Measurements from ENCODE around the gene SLAIN1. TPM values are rescaled to one million over a fixed set of nuclear protein-coding genes. Genes with fewer than 3 reads are reported as not detected.

The SLAIN1 gene
- total RNA-seq, 1 experiment from 2014 or later = 2.4 TPM

- Histone ChIP-seq H3K27ac (no peak overlapping the region), H3K27me3 (ENCODE audit: insufficient read depth, low read depth) (no peaks in the 10 kb centered on the region), H3K79me2 (ENCODE audit: low read depth) (no peaks in the 10 kb centered on the region), H3K9me3 (ENCODE audit: insufficient read depth, low read depth) (no peaks in the 10 kb centered on the region), H3K36me3 (ENCODE audit: low read depth) (0 out of 2 replicates have a peak, but pooled peaks cover 3% of the 10 kb centered on the region), H3K4me2 (no peak overlapping the region), H2AFZ (no peak overlapping the region), H3K4me1 (replicated peaks; ENCODE audit: insufficient read depth) (no peaks in the 10 kb centered on the region), H3K9me2 (ENCODE audit: insufficient read depth) (no peaks in the 10 kb centered on the region), H3F3A (ENCODE audit: insufficient read depth, low read depth) (no peaks in the 10 kb centered on the region), H4K20me1 (ENCODE audit: insufficient read depth) (no peaks in the 10 kb centered on the region), H3K4me3 (no peak overlapping the region)
- no peak for DNase-seq
- intact Hi-C loops (cut with micrococcal nuclease; ENCODE audit: unreplicated experiment) = no loop called here
- TF ChIP-seq EZH2 (IDR thresholded peaks at IDR 0.05; ENCODE audit: low read depth) = no peak
- TF ChIP-seq CTCF (conservative IDR thresholded peaks at IDR 0.05) = no peak
- ChIA-PET CTCF (no interaction called here), POLR2A (ENCODE audit: unreplicated experiment) (no interaction called here)
- BruUV-seq (replicated peaks) = no TSS peak
These were observed 20.0 kb downstream of the SLAIN1 start for GRCh38 chr13:77717508-77717907.

- DNase-seq = no peak
- Histone ChIP-seq H3K4me1 (replicated peaks; ENCODE audit: insufficient read depth) (no peaks in the 10 kb centered on the region), H3K79me2 (ENCODE audit: low read depth) (no peaks in the 10 kb centered on the region), H3K4me2 (no peak overlapping the region), H3K9me2 (ENCODE audit: insufficient read depth) (no peaks in the 10 kb centered on the region), H3K27me3 (ENCODE audit: insufficient read depth, low read depth) (no peaks in the 10 kb centered on the region), H3K4me3 (no peak overlapping the region), H3K27ac (no peak overlapping the region), H3F3A (ENCODE audit: insufficient read depth, low read depth) (no peaks in the 10 kb centered on the region), H3K36me3 (ENCODE audit: low read depth) (0 out of 2 replicates have a peak, but pooled peaks cover 3% of the 10 kb centered on the region), H2AFZ (no peak overlapping the region), H4K20me1 (ENCODE audit: insufficient read depth) (no peaks in the 10 kb centered on the region), H3K9me3 (ENCODE audit: insufficient read depth, low read depth) (no peaks in the 10 kb centered on the region)
- POLR2A ChIA-PET (ENCODE audit: unreplicated experiment) = no interaction called here
- intact Hi-C loops (cut with micrococcal nuclease; ENCODE audit: unreplicated experiment) = no loop called here
- CTCF ChIA-PET = no interaction called here
- BruUV-seq (replicated peaks) = no TSS peak
- TF ChIP-seq CTCF (conservative IDR thresholded peaks at IDR 0.05) (no peak), EZH2 (IDR thresholded peaks at IDR 0.05; ENCODE audit: low read depth) (no peak)
These were observed 21.6 kb downstream of the SLAIN1 start for GRCh38 chr13:77719128-77719527.

GRCh38 chr13:77720988-77721387 is 23.5 kb downstream of the SLAIN1 start:
- intact Hi-C loops (cut with micrococcal nuclease; ENCODE audit: unreplicated experiment) = no loop called here
- Histone ChIP-seq H3K27ac (no peak overlapping the region), H3K9me3 (ENCODE audit: insufficient read depth, low read depth) (no peaks in the 10 kb centered on the region), H3K27me3 (ENCODE audit: insufficient read depth, low read depth) (no peaks in the 10 kb centered on the region), H3K4me1 (replicated peaks; ENCODE audit: insufficient read depth) (no peaks in the 10 kb centered on the region), H3K4me2 (no peak overlapping the region), H2AFZ (no peak overlapping the region), H3K36me3 (ENCODE audit: low read depth) (0 out of 2 replicates have a peak, but pooled peaks cover 3% of the 10 kb centered on the region), H3K4me3 (no peak overlapping the region), H4K20me1 (ENCODE audit: insufficient read depth) (no peaks in the 10 kb centered on the region), H3K9me2 (ENCODE audit: insufficient read depth) (no peaks in the 10 kb centered on the region), H3F3A (ENCODE audit: insufficient read depth, low read depth) (no peaks in the 10 kb centered on the region), H3K79me2 (ENCODE audit: low read depth) (no peaks in the 10 kb centered on the region)
- TF ChIP-seq CTCF (conservative IDR thresholded peaks at IDR 0.05) = no peak
- no peak for TF ChIP-seq EZH2 (IDR thresholded peaks at IDR 0.05; ENCODE audit: low read depth)
- no TSS peak for BruUV-seq (replicated peaks)
- POLR2A ChIA-PET (ENCODE audit: unreplicated experiment) = no interaction called here
- DNase-seq = no peak
- CTCF ChIA-PET = no interaction called here

Measured in PC-9 (cell line).